GM19239 (cell line): ENCODE measurements around the gene TEF.
A peak's percentile ranks its signal among the peaks of the same experiment; 100 is the strongest.
"Not testable (repeated sequence)": the region's sequence is repeated elsewhere in the genome, so short reads cannot be mapped to it uniquely, and the experiment has no call there.

Experiments used
- DNase-seq: peaks from one replicate; pipeline ENCODE4 v3.0.0; 2011; ENCODE audit warnings: low spot score; ENCODE audit not compliant: insufficient read length
- FAIRE-seq: peaks from 2 replicates; lab custom pipeline; 2011; peaks lifted over from hg19 to GRCh38; lab: Jason Lieb, UNC

Gene TEF

DNA sequence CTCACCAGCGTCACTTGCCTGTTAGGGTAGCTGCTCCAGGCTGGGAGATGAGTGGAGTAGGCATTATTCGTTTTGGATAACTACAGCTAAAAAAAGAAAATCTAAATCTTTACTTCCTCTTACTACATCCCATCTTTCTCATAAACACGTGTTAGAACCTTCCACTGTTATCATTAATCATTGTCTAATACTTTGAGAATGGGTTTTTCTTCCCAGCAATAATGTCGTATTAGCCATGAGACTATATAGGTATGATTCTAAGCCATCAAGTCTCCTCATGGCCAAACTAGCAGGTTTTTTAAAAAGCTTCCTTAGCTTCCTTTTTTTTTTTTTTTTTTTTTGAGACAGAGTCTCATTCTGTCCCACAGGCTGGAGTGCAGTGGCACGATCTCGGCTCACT, 3.9 kb upstream of the TEF start:
- FAIRE-seq, result no peak
- no peak for DNase-seq

DNA sequence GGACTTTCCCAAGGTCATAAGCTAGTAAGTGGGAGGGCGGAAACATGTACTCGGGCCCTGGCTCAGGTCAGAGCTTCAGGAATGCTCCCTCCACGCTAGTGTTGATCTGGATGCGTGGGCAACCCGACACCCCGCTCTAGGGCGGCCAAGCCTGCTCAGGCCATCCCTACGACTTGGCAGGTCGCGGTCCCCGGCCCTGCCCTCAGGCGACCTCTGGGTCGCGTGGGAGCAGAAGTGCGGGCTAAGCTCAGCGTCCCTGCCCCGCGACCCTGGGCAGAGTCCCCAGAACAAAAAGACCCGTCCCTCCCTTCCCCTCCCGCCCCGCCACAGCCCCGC, 781 bp upstream of the TEF start:
- DNase-seq (no peak), FAIRE-seq (peak; percentile 37)

DNA sequence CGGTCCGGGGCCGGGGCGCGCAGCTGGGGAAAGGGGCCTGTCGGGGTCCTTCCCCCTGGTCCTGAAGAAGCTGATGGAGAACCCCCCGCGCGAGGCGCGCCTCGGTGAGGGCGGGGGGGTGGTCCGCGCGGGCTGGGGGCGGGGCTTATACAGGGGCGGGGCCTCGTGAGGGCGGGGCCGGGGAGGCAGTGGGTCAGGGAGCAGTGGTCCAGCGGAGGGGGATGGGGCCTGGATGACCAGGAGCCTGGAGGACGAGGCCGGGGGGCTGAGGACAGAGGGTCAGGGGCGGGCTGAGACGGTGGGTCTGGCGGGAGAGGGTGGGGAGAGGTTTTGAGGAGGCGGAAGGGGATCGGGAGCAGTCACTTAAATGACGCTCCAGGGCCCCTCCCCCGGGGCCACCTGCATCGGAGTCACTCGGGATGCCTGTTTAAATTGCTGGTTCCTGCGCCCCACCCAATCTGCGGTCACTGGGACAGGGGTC, 396 bp downstream of the TEF start:
- FAIRE-seq, result peak; percentile 56

DNA sequence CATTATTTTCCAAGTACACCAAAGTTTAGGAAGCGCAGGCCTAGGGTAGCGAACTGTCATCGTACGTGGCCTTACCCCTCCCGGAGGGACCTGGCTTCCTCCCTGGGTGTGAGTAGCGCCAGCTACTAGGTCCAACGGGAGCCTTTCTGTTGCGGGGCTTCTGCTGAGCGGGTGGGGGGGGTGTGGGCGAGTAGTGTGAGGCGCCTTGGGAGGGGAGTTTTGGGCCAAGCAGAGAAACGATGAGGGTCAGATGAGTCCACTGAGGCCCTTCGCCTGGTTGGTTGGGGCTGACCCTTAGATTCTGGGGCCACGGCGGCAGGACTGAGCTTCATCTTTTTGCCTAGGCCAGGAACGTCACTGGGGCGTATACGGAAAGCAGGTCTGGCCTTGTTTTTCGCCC, 868 bp downstream of the TEF start:
- DNase-seq (no peak), FAIRE-seq (no peak)

More for the DNA sequence above, 396 bp downstream of the TEF start:
- DNase-seq, result peak; percentile 74

DNA sequence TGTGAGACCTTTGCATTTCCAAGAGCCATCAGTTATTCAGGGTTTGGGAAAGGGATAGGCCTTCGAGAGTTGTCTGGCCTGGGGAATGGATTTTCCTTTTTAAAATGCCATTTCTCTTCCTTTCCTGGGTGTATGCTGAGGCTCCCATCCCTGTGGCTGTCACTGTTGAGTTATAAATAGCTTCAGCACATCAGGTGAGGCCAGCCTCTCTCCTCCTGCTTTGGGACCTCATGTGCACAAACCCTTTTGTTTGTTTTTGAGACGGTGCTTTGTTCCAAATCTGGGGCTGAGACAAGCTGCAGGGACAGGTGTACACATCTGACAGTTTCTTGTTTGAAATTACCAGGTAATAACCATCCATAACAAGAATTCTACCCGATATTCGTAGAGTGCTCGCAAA, 1.3 kb downstream of the TEF start:
- peak; percentile 48 for FAIRE-seq
- no peak for DNase-seq

DNA sequence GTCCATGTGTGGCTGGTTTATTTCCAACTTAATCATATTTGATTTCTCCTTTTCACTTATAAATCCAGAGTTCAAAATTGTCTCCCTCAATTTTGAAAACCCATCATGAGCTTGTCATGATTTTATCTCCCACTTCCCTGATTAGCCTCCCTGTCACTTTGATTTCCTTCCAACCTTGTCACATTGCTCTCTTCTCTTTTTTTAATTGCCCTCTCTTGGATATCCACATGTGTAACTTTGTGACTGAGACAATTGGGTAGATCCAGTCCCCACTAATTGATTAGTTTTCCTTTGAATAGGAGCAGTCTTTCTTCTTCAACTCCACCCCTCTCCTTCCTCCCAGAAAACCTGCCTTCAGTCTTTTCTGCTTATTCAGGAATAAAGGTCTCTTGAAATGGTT, 2.4 kb downstream of the TEF start:
- FAIRE-seq (no peak), DNase-seq (no peak)

DNA sequence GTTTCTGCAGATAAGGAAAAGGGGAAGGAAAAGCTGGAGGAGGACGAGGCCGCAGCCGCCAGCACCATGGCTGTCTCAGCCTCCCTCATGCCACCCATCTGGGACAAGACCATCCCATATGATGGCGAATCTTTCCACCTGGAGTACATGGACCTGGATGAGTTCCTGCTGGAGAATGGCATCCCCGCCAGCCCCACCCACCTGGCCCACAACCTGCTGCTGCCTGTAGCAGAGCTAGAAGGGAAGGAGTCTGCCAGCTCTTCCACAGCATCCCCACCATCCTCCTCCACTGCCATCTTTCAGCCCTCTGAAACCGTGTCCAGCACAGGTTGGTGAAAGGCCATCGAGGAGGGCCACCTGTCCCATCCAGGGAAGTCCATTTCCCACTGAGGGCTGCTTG, 5.6 kb downstream of the TEF start:
- DNase-seq (no peak), FAIRE-seq (no peak)

DNA sequence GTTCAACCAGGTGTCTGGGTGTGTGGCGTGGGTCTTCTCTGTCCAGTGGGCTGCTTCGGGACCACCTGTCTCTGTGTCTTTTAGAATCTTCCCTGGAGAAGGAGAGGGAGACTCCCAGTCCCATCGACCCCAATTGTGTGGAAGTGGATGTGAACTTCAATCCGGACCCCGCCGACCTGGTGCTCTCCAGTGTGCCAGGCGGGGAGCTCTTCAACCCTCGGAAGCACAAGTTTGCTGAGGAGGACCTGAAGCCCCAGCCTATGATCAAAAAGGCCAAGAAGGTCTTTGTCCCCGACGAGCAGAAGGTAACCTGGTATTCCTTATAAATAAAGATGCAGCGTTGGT, 12.2 kb downstream of the TEF start:
- DNase-seq (no peak), FAIRE-seq (no peak)

DNA sequence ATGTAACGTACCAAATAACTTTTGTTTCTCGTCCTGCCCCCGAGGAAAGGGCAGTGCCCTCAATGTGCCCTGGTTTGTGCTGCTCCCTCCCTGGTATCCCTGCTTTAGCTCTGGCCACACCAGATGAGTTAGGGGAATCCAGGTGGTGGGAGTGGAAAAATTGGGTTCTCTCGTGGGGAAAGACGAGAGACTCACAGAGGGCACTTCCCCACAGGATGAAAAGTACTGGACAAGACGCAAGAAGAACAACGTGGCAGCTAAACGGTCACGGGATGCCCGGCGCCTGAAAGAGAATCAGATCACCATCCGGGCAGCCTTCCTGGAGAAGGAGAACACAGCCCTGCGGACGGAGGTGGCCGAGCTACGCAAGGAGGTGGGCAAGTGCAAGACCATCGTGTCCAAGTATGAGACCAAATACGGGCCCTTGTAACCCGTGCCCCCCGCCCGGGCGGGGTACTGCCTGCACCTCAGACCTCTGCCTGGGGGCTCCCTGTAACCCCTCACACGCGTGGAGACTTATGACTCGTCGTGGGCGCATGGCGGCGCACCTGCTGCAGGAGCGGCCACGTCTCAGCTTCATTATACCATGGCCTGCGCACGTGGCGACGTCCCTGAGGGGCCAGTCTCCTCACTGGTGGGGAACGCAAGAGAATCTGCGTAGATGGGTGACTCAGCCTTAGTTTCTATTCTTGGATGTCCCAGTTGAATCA, 13.9 kb downstream of the TEF start:
- no peak for DNase-seq
- no peak for FAIRE-seq

DNA sequence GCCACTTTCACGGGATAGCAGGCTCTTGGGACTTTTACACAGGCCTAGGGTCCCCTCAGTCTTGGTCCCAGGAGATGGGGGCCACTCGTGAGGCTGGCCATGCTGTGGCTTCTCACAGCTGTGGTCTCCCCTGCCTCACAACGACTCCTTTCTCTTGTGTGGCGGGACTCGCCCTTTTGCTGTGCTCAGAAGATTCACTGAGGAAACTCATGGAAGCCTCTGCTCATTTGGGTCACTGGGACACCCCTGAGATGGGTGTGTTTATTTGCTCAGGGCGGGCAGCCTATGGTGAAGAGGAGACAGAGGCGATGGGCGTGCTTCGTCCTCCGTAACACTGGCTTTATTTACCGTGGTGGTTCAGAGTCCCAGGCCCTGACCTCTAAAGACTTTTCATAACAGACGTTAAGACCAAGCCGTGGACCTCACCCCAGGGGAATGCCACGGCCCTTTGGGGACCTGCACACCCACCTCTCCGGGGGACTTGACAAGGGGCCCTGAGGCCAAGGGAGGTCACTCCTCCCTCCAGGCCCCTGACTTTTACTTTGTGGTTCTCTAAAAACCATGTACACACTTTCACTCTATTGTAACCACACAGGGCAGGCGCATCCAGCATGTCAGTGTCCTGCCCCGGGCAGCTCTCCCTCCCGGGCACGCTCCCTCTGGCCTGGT, 15.5 kb downstream of the TEF start:
- no peak for FAIRE-seq
- no peak for DNase-seq

DNA sequence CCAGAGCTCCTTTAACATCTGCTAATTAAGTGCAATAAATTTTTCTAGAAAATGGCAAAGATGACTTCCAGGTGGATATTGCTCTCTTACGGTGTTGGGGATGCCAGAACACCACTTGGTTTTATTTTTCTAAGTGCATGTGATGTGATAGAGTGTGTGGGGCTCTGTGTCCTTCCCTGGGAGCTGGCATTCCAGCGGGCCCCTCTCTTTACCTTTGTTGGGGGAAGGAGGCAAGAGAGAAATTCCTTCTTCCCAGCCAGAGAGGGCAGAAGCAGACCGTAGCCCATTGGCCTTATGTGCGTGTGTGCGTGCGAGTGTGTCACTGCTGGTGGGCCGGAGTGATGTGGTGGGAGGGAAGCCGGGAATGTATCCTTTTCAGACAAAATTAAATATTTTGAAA, 17.2 kb downstream of the TEF start:
- no peak for DNase-seq
- FAIRE-seq, result no peak

DNA sequence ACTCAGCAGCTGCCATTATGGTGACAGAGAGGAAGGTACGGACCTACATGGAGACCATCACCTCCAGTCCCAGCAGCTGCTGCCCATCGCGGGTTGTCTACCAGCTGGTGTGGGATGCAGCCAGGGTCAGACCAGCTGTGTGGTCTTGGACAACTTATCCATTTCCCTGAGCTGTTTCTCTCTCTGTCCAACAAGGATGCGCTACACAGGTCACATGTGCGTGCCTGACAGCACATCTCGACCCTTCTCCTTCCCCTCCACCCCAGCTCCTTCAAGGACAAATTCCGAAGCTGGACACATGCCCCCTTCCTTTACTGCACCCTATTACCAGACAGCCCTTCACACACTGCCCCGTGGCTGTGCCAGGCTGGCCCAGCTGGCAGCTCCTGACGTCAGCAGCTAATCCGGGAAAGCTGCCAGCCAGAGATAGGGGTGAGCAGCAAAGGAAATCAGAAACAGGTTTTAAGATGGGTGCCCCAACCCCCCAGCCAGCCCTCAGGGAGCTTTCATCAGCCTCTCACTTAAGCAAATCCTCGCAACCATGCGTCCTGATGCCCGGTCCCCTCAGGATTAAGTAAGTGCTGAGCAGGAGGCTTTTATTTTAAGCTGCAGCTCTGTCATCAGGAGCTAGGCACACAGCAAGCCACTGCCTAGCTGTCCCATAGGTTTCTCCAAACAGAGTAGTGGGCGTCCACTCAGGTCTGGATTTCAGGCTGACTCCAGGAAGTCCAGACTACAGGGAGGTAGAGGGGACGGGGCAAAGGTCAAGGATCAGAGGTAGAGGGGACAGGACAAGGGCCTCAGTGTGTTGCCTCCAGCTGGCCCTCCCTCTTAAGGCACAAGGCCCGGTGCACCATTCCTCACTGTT, 20.3 kb downstream of the TEF start:
- no peak for FAIRE-seq
- DNase-seq, result no peak

DNA sequence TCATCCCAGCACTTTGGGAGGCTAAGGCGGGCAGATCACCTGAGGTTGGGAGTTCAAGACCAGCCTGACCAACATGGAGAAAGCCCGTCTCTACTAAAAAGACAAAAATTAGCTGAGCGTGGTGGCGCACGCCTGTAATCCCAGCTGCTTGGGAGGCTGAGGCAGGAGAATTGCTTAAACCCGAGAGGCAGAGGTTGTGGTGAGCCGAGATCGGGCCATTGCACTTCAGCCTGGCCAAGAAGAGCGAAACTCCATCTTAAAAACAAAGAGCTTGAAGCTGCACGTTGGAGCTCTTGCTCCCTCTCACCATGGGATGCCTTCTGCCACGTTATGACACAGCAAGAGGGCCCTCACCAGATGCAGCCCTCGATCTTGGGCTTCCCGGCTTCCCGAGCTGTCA, 21.1 kb downstream of the TEF start:
- FAIRE-seq, result not testable (repeated sequence)

DNA sequence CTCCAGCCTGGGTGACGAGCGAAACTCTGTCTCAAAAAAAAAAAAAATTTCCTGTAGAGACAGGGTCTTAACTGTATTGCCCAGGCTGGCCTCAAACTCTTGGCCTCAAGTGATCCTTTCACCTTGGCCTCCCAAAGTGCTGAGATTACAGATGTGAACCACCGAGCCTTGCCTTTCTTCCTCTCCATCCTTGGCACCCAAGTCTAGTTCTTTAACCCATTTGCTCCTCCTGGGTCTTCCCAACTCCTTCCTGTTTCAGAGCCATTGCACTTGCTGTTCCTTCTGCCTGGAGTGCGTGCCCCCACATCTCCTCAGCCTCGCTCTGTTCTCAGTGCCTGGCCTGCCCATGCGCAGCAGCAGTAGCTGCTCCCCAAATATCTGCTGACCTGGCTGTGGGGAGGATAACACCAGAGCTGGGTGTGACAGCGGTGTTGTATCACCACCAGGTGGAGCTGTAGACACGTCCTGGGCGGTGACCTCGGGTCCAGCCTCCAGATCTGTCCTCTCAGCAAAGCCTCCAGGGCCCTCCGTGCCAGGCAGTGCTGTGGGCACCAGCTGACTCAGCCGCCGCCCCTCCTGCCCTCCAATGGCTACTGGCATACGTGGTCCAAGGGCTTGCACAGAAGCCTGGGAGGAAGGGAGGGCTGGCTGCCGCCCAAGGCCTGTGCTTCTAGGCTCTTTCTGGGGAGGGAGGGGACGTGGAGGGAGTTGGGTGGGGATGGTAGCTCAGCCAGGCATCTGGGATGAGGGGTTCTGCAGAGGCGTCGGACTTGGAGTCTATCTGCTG, 22.0 kb downstream of the TEF start:
- FAIRE-seq (peak; percentile 98), DNase-seq (peak; percentile 97)

More for the DNA sequence above, 21.1 kb downstream of the TEF start:
- not testable (repeated sequence) for DNase-seq

DNA sequence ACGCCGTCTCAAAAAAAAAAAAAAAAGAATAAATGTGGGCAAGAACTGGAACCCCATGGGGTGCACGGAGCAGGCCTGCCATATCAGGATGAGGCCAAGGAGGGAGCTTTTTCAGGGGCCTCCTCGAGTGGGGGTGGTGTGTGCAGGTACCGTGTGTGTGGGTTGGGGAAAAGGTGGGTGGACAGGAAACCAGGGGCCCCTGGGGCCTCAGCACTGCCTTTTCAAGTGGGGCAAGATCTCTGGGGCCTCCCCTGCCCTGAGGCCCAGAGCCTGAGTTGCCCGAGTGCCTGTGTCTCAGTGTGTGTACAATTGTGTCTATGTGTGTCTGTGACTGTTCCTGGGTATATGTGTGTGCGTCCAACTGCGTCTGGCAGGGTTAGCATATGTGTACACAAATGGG, 23.8 kb downstream of the TEF start:
- peak; percentile 11 for FAIRE-seq

DNA sequence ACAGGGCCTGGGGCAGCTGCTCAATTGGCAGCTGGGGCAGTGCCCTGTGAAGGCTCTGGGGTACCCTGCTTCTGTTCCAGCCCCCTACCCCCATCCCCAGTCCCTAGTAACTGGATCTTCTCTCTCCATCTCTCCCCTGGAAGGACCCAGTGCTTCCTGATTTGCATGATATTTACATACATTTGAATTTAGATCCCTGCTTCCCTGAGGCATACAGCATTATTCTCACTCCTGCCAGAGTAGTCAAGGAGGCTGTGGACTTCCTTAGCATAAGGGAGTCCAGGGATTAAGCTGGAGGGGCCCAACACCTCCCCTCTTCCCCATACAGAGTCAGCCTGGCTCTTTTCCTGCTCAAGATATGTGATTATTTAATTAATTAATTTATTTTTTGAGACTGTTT, 24.7 kb downstream of the TEF start:
- DNase-seq (no peak), FAIRE-seq (no peak)

More for the DNA sequence above, 23.8 kb downstream of the TEF start:
- DNase-seq, result no peak

DNA sequence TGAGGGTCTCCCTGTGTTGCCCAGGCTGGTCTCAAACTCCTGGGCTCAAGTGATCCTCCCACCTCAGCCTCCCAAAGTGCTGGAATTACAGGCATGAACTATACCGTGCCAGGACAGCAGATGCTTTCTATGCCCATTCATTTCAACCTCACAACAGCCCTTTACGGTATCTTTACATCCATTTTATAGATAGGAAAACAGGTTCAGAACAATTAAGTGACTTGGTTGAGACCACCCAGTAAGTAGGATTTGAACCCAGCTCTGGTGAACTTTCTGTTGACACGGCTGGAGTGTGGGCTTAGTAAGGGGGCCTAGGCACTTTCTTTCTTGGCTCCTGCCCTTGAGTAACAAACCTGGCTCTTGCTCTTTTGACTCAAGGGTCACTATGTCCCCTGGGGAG, 25.7 kb downstream of the TEF start:
- no peak for FAIRE-seq
- DNase-seq, result no peak

DNA sequence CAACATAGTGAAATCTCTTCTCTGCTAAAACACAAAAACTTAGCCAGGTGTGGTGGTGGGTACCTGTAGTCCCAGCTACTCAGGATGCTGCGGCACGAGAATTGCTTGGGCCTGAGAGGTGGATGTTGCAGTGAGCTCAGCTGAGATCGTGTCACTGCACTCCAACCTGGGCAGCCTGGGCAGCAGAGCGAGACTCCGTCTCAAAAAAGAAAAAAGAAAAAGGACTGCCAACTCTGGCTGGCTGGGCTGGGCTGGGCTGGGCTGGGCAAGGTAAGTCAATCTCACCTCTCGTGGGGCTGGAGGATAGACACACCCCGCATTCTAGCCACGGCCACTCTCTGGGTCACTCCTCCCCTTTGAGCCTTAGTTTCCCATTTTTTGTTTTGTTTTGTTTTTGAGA, 26.9 kb downstream of the TEF start:
- FAIRE-seq, result no peak
- no peak for DNase-seq

DNA sequence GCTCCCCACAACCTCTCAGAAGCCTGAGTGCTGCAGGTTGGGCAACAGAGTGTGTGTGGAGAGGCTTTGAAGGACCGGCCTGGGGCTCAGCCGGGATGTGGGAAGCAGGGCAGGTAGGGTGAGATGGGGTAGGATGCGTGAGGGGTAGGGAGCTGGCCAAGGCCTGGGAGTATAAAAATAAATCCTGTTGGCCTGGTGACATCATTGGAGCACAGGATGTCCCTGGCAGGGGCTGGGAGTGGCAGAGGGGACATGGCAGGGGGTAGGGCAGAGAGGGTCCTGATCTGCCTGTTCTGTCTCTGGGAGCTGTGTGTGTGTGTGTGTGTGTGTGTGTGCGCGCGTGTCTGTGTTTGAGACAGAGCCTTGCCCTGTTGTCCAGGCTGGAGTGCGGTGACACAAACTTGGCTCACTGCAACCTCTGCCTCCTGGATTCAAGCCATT, 28.6 kb downstream of the TEF start:
- FAIRE-seq (no peak), DNase-seq (no peak)
